ENCODE measurements around the gene WWOX.

WWOX gene

DNA sequence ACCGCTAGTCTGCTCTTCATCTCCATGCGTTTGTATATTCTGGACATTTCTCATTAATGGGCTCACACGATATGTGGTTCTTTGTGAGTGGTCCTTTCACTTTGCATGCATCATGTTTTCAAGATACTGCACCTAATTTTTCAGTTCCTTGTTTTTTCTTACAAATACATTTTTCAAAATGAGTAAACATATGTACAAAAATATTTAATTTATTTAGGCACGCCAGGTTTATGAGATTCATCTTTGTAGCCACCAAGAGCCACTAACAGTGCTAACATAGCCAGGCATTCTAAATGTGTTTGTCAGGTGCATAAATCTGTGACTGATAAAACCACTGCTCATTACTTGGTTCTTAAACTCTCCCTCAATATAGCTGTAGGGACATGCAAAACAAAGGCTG is 375.3 kb downstream of the WWOX start:
- no peaks in the 10 kb centered on the region for H3K9me3 Mint-ChIP-seq
- no peak overlapping the region for H3K27ac Mint-ChIP-seq

DNA sequence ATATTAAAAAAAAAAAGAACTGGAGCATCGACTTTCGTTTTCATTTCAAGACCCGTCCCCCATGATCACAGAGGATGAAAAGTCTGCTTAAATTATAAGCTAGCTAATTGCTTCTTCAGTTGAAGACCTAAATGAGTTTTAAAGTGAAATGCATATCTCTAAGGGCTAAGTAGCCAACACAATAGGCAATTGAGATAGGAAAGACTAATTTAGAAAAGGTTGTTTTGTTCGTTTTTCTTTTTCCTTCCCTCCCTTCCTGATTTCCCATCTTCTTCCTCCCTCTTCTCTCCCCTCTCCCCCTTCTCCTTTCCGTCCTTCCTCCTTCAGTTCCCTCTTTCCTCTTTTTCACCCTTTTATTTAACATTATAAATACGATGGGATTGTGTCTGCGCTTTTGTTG is 377.2 kb downstream of the WWOX start:
- no peak for ATAC-seq
- Mint-ChIP-seq H3K9me3 (no peaks in the 10 kb centered on the region), H3K27ac (no peak overlapping the region), H3K27me3 (no peaks in the 10 kb centered on the region), H3K4me3 (no peak overlapping the region), H3K4me1 (no peaks in the 10 kb centered on the region)
- DNase-seq = no peak

More for the DNA sequence above, 375.3 kb downstream of the WWOX start:
- DNase-seq (no peak), ATAC-seq (no peak)
- H3K4me1 Mint-ChIP-seq = no peaks in the 10 kb centered on the region
- H3K27me3 Mint-ChIP-seq = no peaks in the 10 kb centered on the region
- H3K4me3 Mint-ChIP-seq = no peak overlapping the region

DNA sequence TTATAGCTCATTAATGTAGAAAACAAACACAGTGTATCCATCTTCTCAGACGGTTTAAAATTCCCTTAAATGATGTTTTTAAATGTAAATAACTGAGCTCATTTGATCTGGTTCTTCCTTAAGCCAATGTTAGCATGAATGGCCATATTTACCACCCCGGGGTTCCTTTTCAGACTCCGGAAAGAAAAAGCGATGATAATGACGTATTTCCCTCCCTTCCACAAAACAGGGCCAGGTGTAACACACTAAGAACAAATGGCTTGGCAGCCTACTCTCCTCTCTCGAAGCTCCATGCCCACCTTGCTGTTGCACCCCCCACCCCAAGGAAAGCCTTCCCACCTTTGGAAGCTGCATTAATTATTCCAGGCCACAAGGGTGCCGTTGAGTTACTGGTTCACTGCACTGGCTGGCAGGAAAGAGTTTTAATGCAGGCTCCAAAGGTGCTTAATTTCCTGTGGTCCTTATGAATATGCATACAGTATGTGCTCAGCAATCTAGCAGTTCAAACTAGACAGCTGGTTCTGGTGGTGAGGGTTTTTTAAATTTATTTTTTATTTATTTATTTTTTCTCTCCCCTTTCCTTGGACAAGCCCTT is 378.9 kb downstream of the WWOX start:
- Mint-ChIP-seq H3K27ac (no peak overlapping the region), H3K4me1 (no peaks in the 10 kb centered on the region), H3K27me3 (no peaks in the 10 kb centered on the region), H3K4me3 (no peak overlapping the region), H3K9me3 (no peaks in the 10 kb centered on the region)
- DNase-seq (no peak), ATAC-seq (no peak)

DNA sequence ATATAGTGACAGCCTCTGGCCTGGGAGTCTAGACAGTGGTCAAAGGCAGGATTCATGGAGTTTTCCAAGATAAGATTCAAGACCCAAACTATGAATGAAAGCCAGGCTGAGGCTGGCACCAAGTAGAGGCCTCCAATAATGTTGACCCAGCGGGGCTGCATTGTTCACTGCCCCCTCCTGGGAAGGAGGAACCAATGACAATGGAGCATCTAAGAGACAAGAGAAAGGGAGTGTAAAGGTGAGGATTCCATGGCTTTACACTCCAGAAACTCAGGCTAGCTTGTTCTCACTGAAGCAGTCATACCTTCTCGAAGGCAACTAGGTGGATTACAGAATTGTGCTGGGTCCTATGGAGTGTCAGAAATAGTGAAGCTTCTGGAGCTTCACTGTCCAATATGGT is 380.3 kb downstream of the WWOX start:
- Mint-ChIP-seq H3K4me3 (no peak overlapping the region), H3K27me3 (no peaks in the 10 kb centered on the region), H3K27ac (no peak overlapping the region), H3K9me3 (no peaks in the 10 kb centered on the region), H3K4me1 (no peaks in the 10 kb centered on the region)
- ATAC-seq = no peak
- no peak for DNase-seq

DNA sequence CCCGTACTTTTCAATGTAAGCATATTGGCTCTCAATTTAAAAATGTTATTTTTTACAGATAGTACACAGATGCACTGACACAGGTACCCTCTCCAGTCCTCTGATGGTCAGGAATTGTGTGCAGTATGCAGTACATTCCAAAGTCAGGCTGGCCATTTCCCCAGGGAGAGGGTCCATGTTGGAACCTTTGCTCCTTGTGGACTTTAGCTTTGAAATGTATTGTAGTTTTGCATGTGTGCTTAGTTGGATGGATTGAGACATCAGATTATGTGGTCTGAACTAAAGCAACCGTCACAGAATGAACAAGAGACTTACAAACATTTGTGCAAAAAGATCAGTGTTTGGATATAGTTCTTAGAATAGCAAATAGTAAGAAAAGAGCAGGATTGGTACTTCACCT is 381.1 kb downstream of the WWOX start:
- Mint-ChIP-seq H3K4me1 (no peaks in the 10 kb centered on the region), H3K9me3 (no peaks in the 10 kb centered on the region), H3K27ac (no peak overlapping the region), H3K4me3 (no peak overlapping the region), H3K27me3 (no peaks in the 10 kb centered on the region)
- DNase-seq = no peak
- ATAC-seq = no peak

DNA sequence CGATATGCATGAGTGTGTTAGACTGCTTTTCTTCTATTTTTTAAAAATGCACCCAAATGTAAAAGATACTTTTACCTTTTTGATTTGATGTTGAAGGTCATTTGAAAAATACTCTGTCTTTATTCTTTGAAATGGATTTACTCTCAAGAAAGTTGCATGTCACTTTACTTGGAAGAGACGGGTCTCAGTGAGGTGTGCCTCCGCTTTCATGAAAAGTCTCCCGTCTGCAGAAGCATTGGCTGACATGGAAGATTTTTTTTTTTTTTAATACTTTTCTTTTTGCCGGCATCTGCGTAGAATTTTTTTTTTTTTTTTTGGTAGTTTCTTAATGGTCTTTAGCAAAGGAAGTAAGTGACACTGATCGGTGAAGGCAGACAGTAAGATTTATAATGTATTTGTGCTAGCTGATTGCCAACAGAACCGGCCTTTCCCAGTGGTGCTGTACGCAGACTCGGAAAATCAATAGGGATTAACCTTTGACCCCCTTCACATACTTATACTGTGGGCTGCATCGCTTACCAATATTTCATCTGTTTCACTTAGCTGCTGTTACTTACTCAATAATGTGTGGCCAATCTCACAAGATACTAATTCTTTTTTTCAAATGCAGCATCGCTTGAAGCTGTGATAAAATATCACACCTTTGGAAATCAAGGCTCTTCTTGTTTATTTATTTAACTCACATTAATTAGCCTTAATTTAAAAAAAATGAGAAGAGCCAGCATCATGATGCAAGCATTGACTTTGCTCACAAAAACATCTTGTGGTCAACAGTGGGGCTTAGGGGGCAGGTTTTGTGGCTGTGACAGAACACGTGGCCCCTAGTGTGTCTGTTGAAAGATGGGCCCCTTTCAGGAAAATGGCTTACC is 383.9 kb downstream of the WWOX start:
- no peaks in the 10 kb centered on the region for H3K4me1 Mint-ChIP-seq
- no peaks in the 10 kb centered on the region for H3K27me3 Mint-ChIP-seq
- no peaks in the 10 kb centered on the region for H3K9me3 Mint-ChIP-seq
- no peak overlapping the region for H3K4me3 Mint-ChIP-seq
- ATAC-seq (no peak), DNase-seq (no peak)
- H3K27ac Mint-ChIP-seq = no peak overlapping the region

DNA sequence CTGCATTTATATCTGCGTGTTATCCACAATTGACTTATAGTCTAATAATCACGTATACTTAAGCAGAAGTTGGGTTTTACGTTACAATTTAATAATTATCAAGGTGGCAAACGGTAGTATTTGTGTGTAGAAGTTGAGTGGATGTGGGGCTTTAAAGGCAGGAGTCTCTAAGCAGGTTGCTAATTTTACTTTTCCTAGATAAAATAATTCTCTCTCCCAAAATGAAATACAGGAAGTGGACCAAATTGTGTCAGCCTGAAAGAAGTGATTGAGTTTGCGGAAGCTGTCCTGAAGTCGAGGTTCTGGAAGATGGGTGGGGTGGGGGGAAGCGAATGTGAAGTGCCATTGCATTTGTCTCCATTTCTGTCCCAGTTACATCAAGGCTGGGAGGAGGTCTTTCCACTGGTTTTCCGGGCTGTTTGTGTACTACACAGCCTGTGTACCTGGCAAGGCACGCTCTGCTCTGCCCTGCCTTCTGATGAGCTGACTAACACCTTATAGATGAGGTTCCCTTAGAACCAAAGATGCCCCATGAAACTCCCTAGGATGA is 385.1 kb downstream of the WWOX start:
- Mint-ChIP-seq H3K4me3 (no peak overlapping the region), H3K27me3 (no peaks in the 10 kb centered on the region), H3K9me3 (no peaks in the 10 kb centered on the region), H3K4me1 (no peaks in the 10 kb centered on the region), H3K27ac (no peak overlapping the region)
- DNase-seq (no peak), ATAC-seq (no peak)

DNA sequence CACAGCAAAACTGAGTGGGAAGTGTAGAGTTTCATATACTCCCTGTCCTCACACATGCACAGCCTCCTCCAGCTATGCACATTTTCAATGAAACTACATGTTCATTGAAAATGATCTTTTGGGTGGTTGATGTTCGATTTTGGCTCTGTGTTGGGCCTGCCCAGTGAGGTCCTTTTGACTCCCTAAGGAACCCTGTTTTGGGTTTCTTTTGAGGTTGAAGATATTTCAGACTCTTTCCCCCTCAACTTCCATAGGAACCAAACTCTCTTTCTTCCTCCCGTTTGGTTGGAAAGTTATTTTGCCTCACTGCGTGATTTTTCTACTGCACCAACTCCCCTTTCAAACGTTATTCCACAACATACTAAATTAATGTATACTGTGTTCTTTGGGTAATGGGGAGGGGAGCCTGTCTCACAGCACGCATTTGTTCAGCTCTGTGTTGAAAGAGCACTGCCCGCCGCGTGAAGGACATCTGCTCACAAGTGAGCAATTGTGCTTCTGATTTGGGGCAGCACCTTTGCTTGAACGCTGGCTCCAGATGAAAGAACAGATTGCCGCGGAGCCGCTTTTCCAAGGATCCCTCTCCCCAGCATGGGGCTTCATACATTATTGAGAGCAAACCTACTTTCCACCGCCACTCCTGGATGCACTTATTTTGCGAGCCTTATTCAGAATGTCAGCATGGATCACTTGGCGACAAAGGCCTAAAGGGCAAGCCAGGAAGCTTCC is 385.9 kb downstream of the WWOX start:
- Mint-ChIP-seq H3K9me3 (no peaks in the 10 kb centered on the region), H3K27ac (no peak overlapping the region), H3K4me1 (no peaks in the 10 kb centered on the region), H3K27me3 (no peaks in the 10 kb centered on the region), H3K4me3 (no peak overlapping the region)
- ATAC-seq (no peak), DNase-seq (no peak)

DNA sequence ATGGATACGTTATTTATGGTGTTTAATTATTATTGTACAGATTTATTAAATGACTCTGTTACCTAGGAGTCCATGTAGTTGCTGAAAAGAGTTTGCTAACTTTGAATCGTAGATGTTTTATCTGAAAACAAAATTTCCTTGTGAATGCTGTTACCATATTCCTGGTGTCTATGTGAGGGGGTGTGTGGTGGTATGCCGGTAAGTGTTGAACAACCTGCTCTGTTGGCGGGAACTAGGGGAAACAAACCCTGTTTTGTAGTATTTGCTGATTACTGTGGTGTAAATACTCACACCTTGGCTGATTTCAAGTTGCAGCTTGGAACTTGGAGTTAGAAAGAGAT is 386.4 kb downstream of the WWOX start:
- no peak overlapping the region for H3K4me3 Mint-ChIP-seq
- H3K27ac Mint-ChIP-seq = peak overlapping the region in 1 of 2 donors; percentile 19
- H3K4me1 Mint-ChIP-seq = no peaks in the 10 kb centered on the region
- H3K9me3 Mint-ChIP-seq = no peaks in the 10 kb centered on the region
- DNase-seq (no peak), ATAC-seq (no peak)
- H3K27me3 Mint-ChIP-seq = no peaks in the 10 kb centered on the region

DNA sequence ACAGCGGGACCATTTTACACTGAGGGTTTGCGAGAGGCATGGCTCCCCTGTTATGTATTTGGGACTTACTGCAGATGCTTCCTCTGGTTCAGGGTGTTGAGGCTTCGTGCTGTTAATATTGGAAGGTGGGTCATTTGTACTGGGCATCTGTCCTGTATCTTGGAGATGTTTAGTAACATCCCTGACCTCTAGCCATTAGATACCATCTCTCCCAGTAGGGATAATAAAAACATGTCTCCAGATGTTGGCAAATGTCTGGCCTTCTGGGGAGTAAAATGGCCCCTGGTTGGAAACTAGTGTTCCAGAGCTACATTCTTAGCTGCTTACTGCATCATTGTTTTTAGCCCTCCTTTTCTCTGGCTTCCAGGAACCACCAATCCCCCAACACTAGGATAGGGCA is 388.0 kb downstream of the WWOX start:
- Mint-ChIP-seq H3K27me3 (no peaks in the 10 kb centered on the region), H3K9me3 (no peaks in the 10 kb centered on the region), H3K4me1 (no peaks in the 10 kb centered on the region), H3K27ac (no peak overlapping the region), H3K4me3 (no peak overlapping the region)
- ATAC-seq (no peak), DNase-seq (no peak)

DNA sequence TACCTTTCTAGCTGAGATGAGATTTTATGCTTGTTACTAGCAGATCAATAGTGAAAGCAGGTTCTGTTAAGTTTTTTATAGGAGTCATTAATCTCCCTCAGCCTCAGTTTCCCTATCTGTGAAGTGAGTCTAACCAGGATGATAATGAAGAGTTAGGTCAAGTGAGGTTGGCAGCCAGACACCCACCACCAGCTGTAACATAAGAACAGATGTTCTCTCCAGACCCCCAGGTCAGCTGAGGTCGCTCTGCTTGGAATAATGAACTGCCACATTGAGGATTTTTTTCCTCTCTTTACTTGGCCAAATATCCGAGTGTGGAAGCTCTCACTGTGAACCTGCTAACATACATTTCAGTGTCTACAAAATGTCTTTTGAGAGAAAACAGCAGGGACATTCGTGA is 389.6 kb downstream of the WWOX start:
- Mint-ChIP-seq H3K4me3 (no peak overlapping the region), H3K4me1 (no peaks in the 10 kb centered on the region), H3K27me3 (no peaks in the 10 kb centered on the region), H3K9me3 (no peaks in the 10 kb centered on the region), H3K27ac (no peak overlapping the region)
- ATAC-seq (no peak), DNase-seq (no peak)

DNA sequence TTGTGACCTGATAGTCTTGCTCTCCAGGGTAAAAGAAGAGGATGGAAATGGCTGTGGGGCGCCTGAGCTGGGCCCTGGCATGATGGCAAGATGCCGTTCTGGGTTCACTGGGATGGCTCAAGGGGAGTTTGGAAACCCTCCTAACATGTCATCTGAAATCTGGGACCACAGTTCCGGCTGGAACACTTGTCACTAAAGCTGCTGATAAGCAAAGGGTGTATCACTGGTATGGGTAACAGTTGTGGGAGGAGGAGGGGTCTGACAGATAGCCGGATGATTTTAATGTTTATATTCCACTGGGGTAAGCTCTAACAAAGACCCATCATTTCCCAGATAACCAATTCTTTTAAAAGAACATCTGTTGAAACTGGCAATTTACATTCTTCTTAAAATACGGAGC is 390.2 kb downstream of the WWOX start:
- H3K27ac Mint-ChIP-seq = peak overlapping the region in 1 of 2 donors; percentile 67
- H3K9me3 Mint-ChIP-seq = no peaks in the 10 kb centered on the region
- no peak overlapping the region for H3K4me3 Mint-ChIP-seq
- no peaks in the 10 kb centered on the region for H3K4me1 Mint-ChIP-seq
- ATAC-seq (no peak), DNase-seq (no peak)
- no peaks in the 10 kb centered on the region for H3K27me3 Mint-ChIP-seq

DNA sequence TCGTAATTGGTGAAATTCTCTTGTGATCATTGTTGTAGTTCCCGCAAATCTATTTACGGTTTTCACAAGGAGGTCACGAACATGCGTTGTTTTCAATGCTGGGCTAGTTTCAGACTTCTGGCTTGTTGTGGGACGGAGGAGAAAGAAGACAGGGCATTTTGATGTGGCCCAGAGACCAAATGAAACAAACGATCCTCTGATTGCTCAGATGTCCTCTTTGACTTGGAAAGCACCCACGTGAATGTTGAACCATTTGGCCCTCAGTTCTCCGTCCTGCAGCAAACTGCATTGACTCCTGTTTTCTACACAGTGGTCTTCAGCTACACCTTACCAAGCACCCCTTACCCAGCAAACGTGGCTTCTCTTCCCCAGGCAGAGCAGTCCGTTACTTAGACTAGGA is 391.0 kb downstream of the WWOX start:
- ATAC-seq (no peak), DNase-seq (no peak)
- Mint-ChIP-seq H3K4me3 (no peak overlapping the region), H3K27me3 (no peaks in the 10 kb centered on the region), H3K27ac (no peak overlapping the region), H3K4me1 (no peaks in the 10 kb centered on the region), H3K9me3 (no peaks in the 10 kb centered on the region)

DNA sequence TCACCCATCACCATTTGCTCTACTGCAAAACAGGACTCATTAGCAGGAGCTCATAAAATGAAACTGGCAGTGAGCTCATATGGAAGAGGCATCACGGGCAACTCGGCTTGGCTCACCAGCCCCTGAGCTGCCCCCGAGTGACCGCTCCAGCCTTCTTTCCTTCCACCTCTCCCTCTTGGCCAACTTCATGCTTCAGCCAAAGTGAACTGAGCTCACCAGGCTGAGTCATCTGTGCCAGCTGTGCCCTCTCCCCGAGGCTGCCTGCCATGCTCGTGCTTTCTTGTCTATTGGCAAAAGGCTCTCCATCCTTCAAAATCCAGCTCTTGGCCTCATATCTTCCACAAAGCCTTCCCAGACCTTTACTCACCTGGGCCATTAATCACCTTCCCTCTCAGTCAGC is 391.4 kb downstream of the WWOX start:
- ATAC-seq (no peak), DNase-seq (no peak)
- Mint-ChIP-seq H3K9me3 (peaks cover 0 to under 1% of the 10 kb centered on the region in 2 donors), H3K27me3 (no peaks in the 10 kb centered on the region), H3K4me3 (no peak overlapping the region), H3K27ac (no peak overlapping the region), H3K4me1 (no peaks in the 10 kb centered on the region)

DNA sequence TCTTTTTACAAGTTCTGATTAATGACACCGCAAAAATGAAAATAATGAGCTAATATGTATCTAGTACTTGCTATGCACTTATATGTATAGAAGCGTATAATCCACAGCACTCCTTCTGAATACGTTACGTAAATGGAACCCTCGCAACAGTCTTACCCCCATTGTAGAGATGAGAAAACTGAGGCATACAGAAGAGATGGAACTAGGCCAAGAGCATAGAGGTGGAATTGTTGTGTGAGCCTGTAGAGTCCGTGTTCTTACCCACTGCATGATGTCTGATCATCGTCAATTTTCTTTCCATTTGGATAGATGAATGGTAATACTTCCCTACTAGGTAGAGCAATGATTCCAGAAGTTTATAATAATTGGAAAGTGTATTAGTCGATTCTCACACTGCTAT is 394.1 kb downstream of the WWOX start:
- Mint-ChIP-seq H3K4me3 (no peak overlapping the region), H3K27me3 (no peaks in the 10 kb centered on the region), H3K9me3 (peaks cover 0 to 8% of the 10 kb centered on the region in 2 donors), H3K4me1 (no peaks in the 10 kb centered on the region), H3K27ac (no peak overlapping the region)
- no peak for ATAC-seq
- no peak for DNase-seq

DNA sequence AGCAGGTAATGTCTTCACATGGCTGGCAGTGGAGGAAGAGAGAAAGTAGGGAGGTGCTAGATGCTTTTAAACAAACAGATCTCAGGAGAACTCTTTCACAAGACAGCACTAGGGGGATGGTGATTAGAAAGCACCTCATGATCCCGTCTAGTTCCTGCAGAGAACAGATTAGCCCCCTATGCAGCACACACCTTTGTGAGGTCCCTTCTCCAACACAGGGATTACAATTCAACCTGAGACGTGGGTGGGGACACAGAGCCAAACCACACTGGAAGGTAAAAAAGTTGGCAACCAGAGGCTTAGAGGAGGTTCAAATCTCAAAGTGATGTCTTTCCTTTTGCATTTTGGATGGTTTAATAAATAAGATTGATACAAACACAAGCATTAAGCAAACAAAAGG is 394.7 kb downstream of the WWOX start:
- no peak for ATAC-seq
- Mint-ChIP-seq H3K4me3 (no peak overlapping the region), H3K4me1 (no peaks in the 10 kb centered on the region)

More for the DNA sequence above, 394.7 kb downstream of the WWOX start:
- Mint-ChIP-seq H3K9me3 (peaks cover 0 to 8% of the 10 kb centered on the region in 2 donors), H3K27me3 (no peaks in the 10 kb centered on the region), H3K27ac (no peak overlapping the region)
- DNase-seq = no peak

Measured in stimulated activated naive CD8-positive, alpha-beta T cell treated with anti-CD3 and anti-CD28 coated beads, Interleukin-15, amount 100 ng/mL, for 72 hours (primary cell).